HG03095 (cell line): ENCODE measurements around the gene NANS.

Source experiments
- ATAC-seq: cut with Tn5 transposase; IDR thresholded peaks from one replicate; pipeline ENCODE4 v1.9.1; 2021; ENCODE audit warnings: moderate library complexity; ENCODE audit not compliant: unreplicated experiment

NANS gene

GRCh38 chr9:98130576-98131228, 74.2 kb downstream of the NANS start:
- ATAC-seq: no peak

- ATAC-seq: no peak
Measured at GRCh38 chr9:98132158-98132557, 75.6 kb downstream of the NANS start.
